HG02938 (cell line): ENCODE data around the gene ARHGAP8.

Experiments
- ATAC-seq: cut with Tn5 transposase; IDR thresholded peaks from one replicate; pipeline ENCODE4 v1.9.1; 2021; ENCODE audit warnings: mild to moderate bottlenecking, moderate library complexity; ENCODE audit not compliant: unreplicated experiment

Gene ARHGAP8

GRCh38 chr22:44724859-44725258 lies 27.5 kb upstream of the ARHGAP8 start:
- no peak for ATAC-seq

DNA sequence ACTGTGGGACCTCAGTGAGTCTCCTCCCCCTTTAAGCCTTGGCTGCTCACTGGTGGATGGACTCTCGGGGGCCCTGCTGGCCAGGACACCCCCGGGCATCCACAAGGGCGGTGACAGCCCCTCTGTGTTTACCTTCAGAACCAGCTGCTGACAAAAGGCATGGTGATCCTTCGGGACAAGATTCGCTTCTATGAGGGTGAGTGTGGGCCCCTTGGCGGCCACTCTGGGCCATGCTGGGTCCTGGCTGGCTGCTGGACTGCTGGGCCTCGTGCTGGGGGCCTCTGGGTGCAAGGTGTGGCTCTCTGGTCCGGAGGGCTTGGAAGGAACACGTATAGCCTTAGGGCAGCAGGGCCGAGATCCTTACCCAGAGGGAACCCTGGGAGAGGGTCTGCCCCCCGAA lies 25.9 kb upstream of the ARHGAP8 start:
- no peak for ATAC-seq

GRCh38 chr22:44727148-44727547 lies 25.2 kb upstream of the ARHGAP8 start:
- no peak for ATAC-seq

GRCh38 chr22:44727709-44728108 lies 24.7 kb upstream of the ARHGAP8 start:
- ATAC-seq, result no peak

DNA sequence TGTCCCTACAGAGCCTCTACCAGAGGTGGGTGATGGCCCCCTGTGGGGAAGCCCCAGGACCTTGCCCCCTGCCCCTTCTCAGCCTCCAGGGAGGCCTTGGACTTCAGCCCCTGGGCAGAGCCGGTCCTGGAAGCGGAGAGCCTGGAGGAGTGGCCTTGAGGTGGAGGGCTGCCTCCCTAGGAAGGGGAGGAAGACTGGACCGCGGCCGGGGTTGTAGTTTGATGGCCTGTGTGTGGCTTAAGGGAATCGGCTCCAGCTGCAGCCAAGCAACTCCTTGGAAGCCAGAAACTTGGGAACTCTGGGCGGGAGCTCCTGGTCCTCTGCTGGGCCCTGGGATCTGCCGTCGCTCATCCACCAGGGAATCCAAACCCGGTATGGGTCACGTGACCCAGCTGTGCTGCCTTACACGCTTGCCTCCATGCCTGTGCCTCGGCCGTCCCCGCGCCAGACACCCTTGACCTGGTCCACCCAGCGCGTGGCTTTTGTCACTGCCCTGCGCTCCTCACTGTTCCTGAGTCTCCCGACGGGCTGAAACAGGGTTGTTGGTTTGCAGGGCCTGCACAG lies 23.5 kb upstream of the ARHGAP8 start:
- ATAC-seq, result no peak

- ATAC-seq, result no peak
Measured at GRCh38 chr22:44729391-44730021, 22.9 kb upstream of the ARHGAP8 start.

GRCh38 chr22:44730022-44730393 lies 22.4 kb upstream of the ARHGAP8 start:
- no peak for ATAC-seq

DNA sequence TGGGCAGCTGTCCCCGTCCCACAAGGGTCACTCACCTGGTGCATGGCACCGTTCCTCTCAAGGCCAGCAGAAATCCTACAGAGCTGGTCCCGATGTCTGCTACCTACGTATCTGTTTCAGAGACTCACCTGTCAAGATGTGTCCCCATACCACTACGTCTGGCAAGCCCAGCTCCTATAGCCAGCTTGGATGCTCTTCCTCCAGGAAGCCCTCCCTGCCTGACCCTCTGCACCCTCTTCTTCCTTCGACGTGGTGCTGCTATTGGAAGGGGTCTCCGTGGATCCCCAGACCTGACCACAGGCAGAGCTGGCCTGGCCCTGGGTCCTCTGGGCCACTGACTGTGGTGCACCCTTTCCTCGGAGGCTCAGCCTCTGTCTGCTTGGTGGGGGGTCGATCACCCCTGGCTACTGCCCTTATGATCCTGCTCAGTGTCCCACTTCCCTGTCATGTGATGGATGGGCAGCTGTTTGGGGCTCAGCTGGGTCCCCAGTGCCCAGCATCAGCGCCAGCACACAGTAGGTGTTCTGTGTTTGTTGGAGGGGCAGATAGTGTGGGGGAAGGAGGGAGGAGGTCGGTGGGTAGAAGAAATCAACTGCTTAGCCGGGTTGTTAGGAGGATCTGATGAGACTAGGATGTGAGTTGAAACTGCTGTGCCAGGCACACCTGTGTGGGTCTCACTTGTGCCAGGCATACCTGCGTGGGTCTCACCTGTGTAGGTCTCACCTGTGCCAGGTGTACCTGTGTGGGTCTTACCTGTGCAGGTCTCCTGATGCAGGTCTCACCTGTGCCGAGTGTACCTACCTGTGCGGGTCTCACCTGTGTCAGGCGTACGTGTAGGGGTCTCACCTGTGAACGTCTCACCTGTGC lies 21.7 kb upstream of the ARHGAP8 start:
- ATAC-seq, result no peak

DNA sequence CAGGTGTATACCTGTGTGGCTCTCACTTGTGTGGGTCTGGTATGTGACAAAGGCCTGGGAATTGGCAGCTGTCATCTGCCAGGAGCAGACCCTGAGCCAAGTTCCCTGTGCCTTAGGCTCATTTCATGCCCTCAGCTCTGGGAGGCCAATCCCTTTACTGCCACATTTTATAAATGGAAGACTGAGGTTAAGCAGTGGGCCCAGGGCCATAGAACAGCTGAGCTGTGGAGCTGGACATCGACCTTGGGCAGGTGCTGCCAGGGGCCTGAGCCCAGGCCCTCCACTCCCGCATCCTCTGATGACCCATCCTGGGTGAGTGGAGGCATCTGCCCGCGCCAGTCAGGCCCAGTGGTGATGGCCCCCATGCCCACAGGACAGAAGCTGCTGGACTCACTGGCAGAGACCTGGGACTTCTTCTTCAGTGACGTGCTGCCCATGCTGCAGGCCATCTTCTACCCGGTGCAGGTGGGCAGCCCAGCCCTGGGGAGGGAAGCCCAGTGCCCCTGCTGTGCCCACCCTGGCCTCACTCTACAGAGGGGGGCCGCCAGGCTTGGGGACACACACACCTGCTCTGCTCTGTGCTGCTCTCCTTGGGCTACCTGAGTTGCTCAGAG lies 20.9 kb upstream of the ARHGAP8 start:
- ATAC-seq, result no peak

DNA sequence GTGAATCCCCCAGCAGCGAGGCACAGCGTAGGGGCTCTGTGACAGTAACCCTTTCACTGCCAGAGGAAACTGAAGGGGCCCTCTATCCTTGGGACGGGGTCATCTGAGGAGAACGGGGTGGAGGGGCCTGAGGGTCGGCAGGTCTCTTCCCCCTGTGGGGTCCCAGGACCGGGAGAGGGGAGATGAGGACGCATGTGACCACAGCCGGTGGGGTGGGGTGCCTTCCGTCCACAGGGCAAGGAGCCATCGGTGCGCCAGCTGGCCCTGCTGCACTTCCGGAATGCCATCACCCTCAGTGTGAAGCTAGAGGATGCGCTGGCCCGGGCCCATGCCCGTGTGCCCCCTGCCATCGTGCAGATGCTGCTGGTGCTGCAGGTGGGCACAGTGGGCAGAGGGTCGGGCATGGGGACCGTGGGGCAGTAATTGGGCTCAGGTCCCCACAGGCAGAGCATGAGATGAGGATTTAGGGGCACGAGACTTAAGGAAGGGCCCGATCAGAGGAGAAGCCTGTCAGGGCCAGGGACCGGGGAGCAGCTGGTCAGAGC lies 20.3 kb upstream of the ARHGAP8 start:
- ATAC-seq, result no peak

DNA sequence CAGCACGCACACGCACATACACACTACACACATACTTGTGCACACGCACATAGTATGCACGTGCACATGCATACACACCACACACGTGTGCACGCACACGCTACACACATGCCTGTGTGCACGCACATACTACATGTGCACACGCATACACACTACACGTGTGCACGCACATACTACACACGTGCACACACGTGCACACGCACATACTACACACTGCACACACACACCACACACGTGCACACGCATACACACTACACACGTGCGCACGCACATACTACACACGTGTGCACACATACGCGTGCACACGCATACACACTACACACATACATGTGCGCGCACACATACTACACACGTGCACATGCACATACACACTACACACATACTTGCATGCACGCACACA lies 19.7 kb upstream of the ARHGAP8 start:
- no peak for ATAC-seq

DNA sequence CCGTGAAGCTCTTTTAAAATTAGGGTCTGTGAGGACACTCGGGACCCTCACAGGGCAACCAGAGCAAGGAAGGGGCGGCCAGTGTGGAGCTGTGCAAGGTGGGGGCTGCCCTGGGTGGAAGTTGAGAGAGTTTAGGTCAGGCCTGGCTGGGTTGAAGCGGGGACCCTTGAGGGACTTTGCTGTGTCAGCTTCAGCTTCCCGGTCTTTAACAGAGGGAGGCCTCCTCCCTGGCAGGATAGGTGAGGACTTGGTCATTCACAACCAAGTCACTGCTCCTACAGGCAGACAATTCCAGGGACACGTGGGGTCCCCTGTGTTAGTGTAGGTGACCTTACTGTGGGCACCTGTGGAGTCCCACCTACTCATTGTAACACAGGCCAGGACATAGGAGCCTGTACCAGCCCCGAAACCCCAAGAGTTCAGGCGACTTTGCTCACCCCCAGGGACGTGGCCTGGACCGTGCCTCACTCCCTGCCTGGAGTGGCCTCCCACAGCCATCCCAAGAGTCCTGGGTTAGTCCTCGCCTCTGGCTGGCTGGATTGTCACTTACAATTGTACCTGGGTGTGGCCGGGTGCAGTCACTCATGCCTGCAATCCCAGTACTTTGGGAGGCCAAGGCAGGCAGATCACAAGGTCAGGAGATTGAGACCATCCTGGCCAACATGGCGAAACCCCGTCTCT lies 18.8 kb upstream of the ARHGAP8 start:
- no peak for ATAC-seq

DNA sequence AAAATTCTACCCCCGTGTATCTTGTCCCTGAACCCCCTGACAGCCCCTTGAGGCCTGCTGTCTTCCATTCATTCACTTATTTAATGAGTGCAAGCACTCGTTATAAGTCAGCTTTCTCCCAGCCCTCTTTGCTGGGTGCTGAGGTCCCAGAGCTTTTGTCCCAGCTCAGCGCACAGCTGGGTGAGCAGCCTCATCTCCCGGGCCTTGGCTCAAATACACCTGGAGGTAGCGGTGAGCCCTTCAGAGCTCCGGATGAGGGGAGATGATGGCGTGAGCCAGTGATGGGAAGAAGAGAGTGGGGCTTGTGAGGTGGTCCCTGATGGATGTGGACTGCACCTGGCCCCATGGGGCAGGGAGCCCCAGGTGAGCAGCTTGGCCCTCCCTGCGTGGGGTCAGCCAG lies 18.1 kb upstream of the ARHGAP8 start:
- ATAC-seq, result no peak

GRCh38 chr22:44734801-44735517 lies 17.4 kb upstream of the ARHGAP8 start:
- ATAC-seq, result no peak

DNA sequence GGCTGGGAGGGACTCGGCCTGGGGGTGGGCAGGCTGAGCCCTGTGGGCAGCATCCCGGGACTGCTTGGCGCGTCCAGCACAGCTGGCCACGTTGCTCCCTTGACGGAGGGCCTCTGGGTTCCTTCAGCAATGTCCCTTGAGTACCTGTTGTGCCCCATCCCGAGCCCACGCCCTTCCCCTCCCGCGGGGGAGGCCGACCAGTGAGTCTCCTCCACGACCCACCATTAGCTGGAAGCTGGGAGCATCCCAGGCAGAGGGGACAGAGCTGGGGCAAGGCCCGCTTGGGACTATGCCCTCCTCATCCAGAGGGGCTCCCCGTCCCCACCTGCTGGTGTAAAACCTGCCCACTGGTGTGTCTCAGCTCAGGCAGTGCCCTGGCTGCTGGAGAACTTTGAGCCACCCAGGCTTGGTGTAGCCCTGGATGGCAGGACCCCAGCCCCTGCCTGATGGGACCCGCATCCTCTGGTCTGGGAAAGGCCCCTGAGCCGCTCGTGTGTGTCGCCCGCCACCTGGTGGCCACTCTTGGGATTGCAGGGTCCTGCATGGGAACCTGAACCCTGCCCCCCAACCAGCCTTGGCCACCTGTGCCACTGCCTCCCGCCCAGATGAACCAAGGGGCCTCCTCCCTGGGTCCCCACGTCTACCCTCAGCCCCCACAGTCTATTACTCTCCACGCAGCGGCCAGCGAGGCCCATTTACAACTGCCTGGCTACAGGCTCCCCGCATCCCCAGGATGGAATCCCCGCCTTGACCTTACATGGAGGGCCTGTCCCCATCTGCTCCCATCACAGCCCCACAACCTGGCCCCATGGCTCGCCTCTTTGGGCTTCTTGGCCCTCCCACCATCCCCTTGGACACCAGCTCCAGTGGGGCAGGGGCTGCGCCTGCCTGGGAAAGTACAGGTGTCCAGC lies 16.6 kb upstream of the ARHGAP8 start:
- ATAC-seq, result no peak

DNA sequence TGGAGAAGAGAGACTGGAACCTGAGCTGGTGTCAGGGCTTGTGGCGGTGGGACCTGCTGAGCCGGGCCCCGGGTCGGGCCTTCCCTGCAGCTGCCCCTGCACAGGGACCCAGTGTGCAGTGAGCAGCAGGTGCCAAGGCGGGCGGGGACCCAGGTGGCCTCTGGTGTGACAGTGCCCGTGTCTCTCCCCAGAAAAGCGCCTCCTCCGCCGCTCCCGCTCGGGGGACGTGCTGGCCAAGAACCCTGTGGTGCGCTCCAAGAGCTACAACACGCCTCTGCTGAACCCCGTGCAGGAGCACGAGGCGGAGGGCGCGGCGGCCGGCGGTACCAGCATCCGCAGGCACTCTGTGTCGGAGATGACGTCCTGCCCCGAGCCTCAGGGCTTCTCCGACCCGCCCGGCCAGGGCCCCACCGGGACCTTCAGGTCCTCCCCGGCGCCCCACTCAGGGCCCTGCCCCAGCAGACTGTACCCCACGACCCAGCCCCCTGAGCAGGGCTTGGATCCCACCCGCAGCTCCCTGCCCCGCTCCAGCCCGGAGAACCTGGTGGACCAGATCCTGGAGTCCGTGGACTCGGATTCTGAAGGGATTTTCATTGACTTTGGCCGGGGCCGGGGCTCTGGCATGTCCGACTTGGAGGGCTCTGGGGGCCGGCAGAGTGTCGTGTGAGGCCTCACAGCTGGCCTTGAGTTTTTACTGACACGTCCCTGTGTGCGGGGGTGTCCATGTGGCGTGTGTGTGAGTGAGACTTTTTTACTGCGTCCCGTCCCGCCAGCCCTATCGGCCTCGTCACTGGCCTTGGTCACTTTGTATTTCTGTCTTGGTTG lies 15.6 kb upstream of the ARHGAP8 start:
- ATAC-seq, result no peak

DNA sequence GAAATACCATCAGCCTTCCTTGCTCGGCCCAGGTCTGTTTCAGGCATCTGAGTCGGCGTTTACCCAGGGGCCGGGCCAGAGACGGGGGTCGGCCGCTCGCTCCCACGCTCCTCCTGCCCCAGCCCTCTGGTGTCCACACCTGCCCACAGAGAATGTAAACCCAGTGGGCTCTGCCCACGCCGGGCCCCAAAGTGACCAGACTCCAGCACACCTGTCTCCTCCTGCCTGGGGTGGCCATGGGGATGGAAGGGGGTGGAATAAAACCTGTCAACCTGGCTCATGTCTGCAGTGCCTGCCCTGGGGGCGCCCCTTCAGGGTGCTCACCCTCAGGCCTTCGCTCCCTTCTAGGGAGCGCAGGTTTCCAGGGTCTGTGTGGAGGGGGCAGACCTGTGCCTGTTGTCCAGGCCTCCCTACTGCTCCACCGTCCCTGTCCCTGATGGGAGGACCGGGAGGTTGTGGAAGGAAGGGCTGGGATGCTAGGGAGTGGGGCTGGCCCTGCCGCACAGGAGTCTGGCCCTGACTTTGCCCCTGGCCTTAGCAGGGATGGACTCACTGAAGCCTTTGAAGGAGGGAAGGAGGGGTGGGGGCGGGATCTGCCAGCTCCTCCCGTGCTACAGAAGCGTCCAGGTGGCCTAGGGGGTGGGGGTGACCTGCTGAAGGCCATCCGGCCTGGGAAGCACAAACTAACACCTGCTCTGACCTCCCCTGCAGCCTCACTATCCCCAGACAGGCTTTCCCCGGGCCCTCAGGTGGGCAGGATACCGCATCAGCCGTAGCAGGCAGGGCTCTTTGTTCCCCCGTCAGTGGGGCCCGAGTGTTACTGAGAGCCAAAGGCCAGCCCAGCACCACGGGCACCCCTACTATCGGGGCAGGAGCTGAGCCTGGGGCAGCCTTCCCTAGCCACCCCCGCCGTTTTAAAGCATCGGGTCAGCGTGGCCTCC lies 14.7 kb upstream of the ARHGAP8 start:
- no peak for ATAC-seq
